KMS-11 (cell line): ENCODE data around the gene PAOX.
"Not testable (repeated sequence)": the region's sequence is repeated elsewhere in the genome, so short reads cannot be mapped to it uniquely, and the experiment has no call there.

ENCODE experiments used
- H2AFZ ChIP-seq: fragments of 200-600 bp; sonication (generic); 2 replicates; pipeline ENCODE4 v1.6.1; 2016; ENCODE audit warnings: antibody characterized with exemption, mixed run types, low read depth
- H3K27ac ChIP-seq: fragments of 200-600 bp; sonication (generic); 2 replicates; pipeline ENCODE4 v1.6.1; 2016; ENCODE audit warnings: mild to moderate bottlenecking, mixed run types
- H3K27me3 ChIP-seq: fragments of 200-600 bp; sonication (generic); 2 replicates; pipeline ENCODE4 v1.6.1; 2017; ENCODE audit warnings: mild to moderate bottlenecking, low read depth, mixed run types, moderate library complexity; ENCODE audit not compliant: insufficient read depth
- H3K36me3 ChIP-seq: fragments of 200-600 bp; sonication (generic); 2 replicates; pipeline ENCODE4 v1.6.1; 2017; ENCODE audit warnings: mild to moderate bottlenecking, mixed run types; ENCODE audit not compliant: insufficient read depth
- H3K4me1 ChIP-seq: fragments of 200-600 bp; sonication (generic); 2 replicates; pipeline ENCODE4 v1.6.1; 2016; ENCODE audit warnings: mild to moderate bottlenecking, low read depth, mixed run types; ENCODE audit not compliant: poor library complexity, severe bottlenecking
- H3K4me2 ChIP-seq: fragments of 200-600 bp; sonication (generic); 2 replicates; pipeline ENCODE4 v1.7.0; 2016; ENCODE audit warnings: mild to moderate bottlenecking, mixed run types
- H3K4me3 ChIP-seq: fragments of 200-600 bp; sonication (generic); IDR thresholded peaks from 2 replicates; pipeline ENCODE4 v1.6.1; 2017; ENCODE audit warnings: low read depth, low read length, mixed read lengths; ENCODE audit not compliant: insufficient read depth
- H3K79me2 ChIP-seq: fragments of 200-600 bp; sonication (generic); 2 replicates; pipeline ENCODE4 v1.6.1; 2016; ENCODE audit warnings: low read depth, mixed run types; ENCODE audit not compliant: insufficient read depth
- H3K9ac ChIP-seq: fragments of 200-600 bp; sonication (generic); 2 replicates; pipeline ENCODE4 v1.6.1; 2016; ENCODE audit warnings: mild to moderate bottlenecking, mixed run types
- H4K20me1 ChIP-seq: fragments of 200-600 bp; sonication (generic); 2 replicates; pipeline ENCODE4 v1.6.1; 2016; ENCODE audit warnings: mild to moderate bottlenecking, mixed run types; ENCODE audit not compliant: insufficient read depth
- CTCF ChIP-seq: fragments of 200-600 bp; sonication (generic); conservative IDR thresholded peaks from 2 replicates; pipeline ENCODE4 v1.6.1; 2017; ENCODE audit warnings: low read depth, mild to moderate bottlenecking, antibody characterized with exemption, low read length, moderate library complexity, mixed read lengths

Gene PAOX

GRCh38 chr10:133429571-133429970, 50.5 kb downstream of the PAOX start:
- not testable (repeated sequence) for H3K4me2 ChIP-seq, H3K27ac ChIP-seq, H3K4me1 ChIP-seq, H2AFZ ChIP-seq, H4K20me1 ChIP-seq, H3K36me3 ChIP-seq, H3K27me3 ChIP-seq, H3K79me2 ChIP-seq, H3K4me3 ChIP-seq, H3K9ac ChIP-seq

GRCh38 chr10:133431888-133432613, 53.0 kb downstream of the PAOX start:
- H3K9ac ChIP-seq, H3K79me2 ChIP-seq, H2AFZ ChIP-seq, H3K4me3 ChIP-seq, H3K4me2 ChIP-seq, H3K4me1 ChIP-seq, H3K27ac ChIP-seq, H3K36me3 ChIP-seq, H4K20me1 ChIP-seq, H3K27me3 ChIP-seq: not testable (repeated sequence)

- not testable (repeated sequence) for H3K4me2 ChIP-seq, H3K4me3 ChIP-seq, H3K27ac ChIP-seq, H3K79me2 ChIP-seq, H3K9ac ChIP-seq, H3K27me3 ChIP-seq, H4K20me1 ChIP-seq, H3K4me1 ChIP-seq, H3K36me3 ChIP-seq, H2AFZ ChIP-seq
These were observed 53.7 kb downstream of the PAOX start for GRCh38 chr10:133432789-133433188.

GRCh38 chr10:133438711-133439273, 59.7 kb downstream of the PAOX start:
- Histone ChIP-seq H3K4me1 (no peaks in the 10 kb centered on the region), H3K36me3 (no peaks in the 10 kb centered on the region), H3K9ac (no peak overlapping the region), H2AFZ (no peak overlapping the region), H3K27ac (no peak overlapping the region), H3K27me3 (no peaks in the 10 kb centered on the region), H3K4me3 (no peak overlapping the region), H3K4me2 (no peak overlapping the region), H4K20me1 (no peaks in the 10 kb centered on the region), H3K79me2 (no peaks in the 10 kb centered on the region)
- peak; percentile 53 for TF ChIP-seq CTCF

GRCh38 chr10:133439517-133440461, 60.7 kb downstream of the PAOX start:
- H2AFZ ChIP-seq, result no peak overlapping the region
- no peak for TF ChIP-seq CTCF
- H3K36me3 ChIP-seq, result no peaks in the 10 kb centered on the region
- H3K4me1 ChIP-seq, result no peaks in the 10 kb centered on the region
- H3K4me2 ChIP-seq, result no peak overlapping the region
- no peaks in the 10 kb centered on the region for H3K79me2 ChIP-seq
- H3K9ac ChIP-seq, result no peak overlapping the region
- no peaks in the 10 kb centered on the region for H3K27me3 ChIP-seq
- no peak overlapping the region for H3K27ac ChIP-seq
- no peak overlapping the region for H3K4me3 ChIP-seq
- H4K20me1 ChIP-seq, result no peaks in the 10 kb centered on the region
